Measurements from ENCODE around the gene SPP1. TPM values are rescaled to one million over a fixed set of nuclear protein-coding genes. Genes with fewer than 3 reads are reported as not detected.

Gene SPP1
- total and polyA plus RNA-seq, 9 of the 15 experiments (the other 6 are each of a cell fraction or from before 2014, with no cell fraction given): 0.10 to 0.64 TPM; not detected in 7

DNA sequence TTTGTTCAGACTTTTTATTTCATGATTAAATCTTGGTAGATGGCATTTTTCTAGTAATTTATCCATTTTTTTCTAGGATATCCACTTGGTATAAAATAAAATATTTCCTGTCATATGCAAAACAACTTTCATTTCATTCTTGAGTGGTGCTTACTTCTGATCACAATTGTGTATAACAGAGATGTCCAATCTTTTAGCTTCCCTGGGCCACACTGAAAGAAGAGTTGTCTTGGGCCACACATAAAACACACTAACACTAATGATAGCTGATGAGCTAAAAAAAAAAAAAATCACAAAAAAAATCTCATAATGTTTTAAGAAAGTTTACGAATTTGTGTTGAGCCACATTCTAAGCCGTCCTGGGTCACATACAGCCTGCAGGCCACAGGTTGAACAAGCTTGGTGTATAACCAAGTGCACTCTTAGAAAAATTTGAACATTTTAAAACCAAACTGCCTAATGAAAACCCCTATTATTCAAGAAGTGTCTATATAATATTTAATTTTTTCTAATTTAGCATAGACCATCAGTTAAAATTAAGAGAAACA is 41.3 kb upstream of the SPP1 start:
- no peak overlapping the region for H3K27ac ChIP-seq (ENCODE audit: extremely low read depth, low read depth, low read length)
- no TSS peak for BruUV-seq (replicated peaks)
- no peaks in the 10 kb centered on the region for H3K36me3 ChIP-seq (ENCODE audit: control insufficient read depth, insufficient read depth, low read length)
- WGBS (ENCODE audit: insufficient coverage, low coverage, missing lambda C conversion rate): 0% methylated on average over 2 of the region's 2 CpGs
- no peak overlapping the region for H3K4me3 ChIP-seq
- H3K4me1 ChIP-seq (replicated peaks in 1 of 2; ENCODE audit: control insufficient read depth in 2 of 2, insufficient read depth in 2 of 2, low read length in 2 of 2): no peaks in the 10 kb centered on the region
- CTCF ChIA-PET (ENCODE audit: low intra/inter-chr PET ratio): no interaction called here
- no peak for DNase-seq (ENCODE audit: extremely low read depth in 1 of 4, low spot score in 3 of 4)
- no peaks in the 10 kb centered on the region for H4K20me1 ChIP-seq (replicated peaks; ENCODE audit: control insufficient read depth, insufficient read depth, low read length)
- no peak for ATAC-seq
- in situ Hi-C loops (cut with MboI) (no loop called here), intact Hi-C loops (cut with micrococcal nuclease) (no loop called here)
- no peaks in the 10 kb centered on the region for H3K9me1 ChIP-seq (ENCODE audit: control insufficient read depth, insufficient read depth, low read length)
- H2AFZ ChIP-seq (ENCODE audit: low read depth, low read length): no peak overlapping the region
- POLR2A ChIA-PET: interaction anchor here (0.6 kb wide), 1 partner anchor 24 kb away, joined by 3 read pairs; no protein-coding TSS in a partner anchor
- H3K4me2 ChIP-seq (ENCODE audit: insufficient read depth, low read length): no peak overlapping the region
- H3K27me3 ChIP-seq (ENCODE audit: control insufficient read depth in 2 of 2, insufficient read depth in 2 of 2, low read length in 2 of 2): no peaks in the 10 kb centered on the region
- no peak overlapping the region for H3K9ac ChIP-seq (ENCODE audit: insufficient read depth in 1 of 2, low read depth in 2 of 2, low read length in 2 of 2)
- no peaks in the 10 kb centered on the region for H3K79me2 ChIP-seq (ENCODE audit: control insufficient read depth, insufficient read depth, low read length)
- TF ChIP-seq ZNF23 (CRISPR knock-in tag; IDR thresholded peaks at IDR 0.05) (no peak), SLC30A9 (CRISPR knock-in tag; IDR thresholded peaks at IDR 0.05) (no peak), MCM7 (IDR thresholded peaks at IDR 0.05) (no peak), SUPT5H (IDR thresholded peaks at IDR 0.05) (no peak)
- H3K9me3 ChIP-seq (replicated peaks; ENCODE audit: control insufficient read depth, insufficient read depth, low read depth, low read length): no peaks in the 10 kb centered on the region; the same call in 1 of the 2 replicates
- FAIRE-seq: no peak

DNA sequence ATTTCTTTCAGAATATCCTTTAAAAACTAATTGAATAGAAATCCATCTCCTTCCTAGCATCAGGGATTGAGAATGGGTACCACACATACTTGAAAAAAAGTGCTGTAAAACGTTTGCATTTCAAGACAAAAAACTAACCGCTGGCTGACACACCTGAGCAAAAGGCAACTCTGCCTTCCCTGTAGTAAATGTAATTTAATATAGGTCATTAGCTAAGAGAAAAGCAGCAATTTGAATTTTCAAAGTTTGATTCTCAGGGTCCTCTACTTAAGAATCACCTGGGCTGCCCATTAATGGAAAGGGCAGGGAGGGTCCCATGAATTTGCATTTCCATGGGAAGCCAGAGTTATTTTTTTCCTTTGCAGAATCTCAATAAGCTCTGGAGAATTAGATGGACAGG is 40.5 kb upstream of the SPP1 start:
- no TSS peak for BruUV-seq (replicated peaks)
- H3K9me1 ChIP-seq (ENCODE audit: control insufficient read depth, insufficient read depth, low read length): no peaks in the 10 kb centered on the region
- no peaks in the 10 kb centered on the region for H3K79me2 ChIP-seq (ENCODE audit: control insufficient read depth, insufficient read depth, low read length)
- no peaks in the 10 kb centered on the region; the same call in 1 of the 2 replicates for H3K9me3 ChIP-seq (replicated peaks; ENCODE audit: control insufficient read depth, insufficient read depth, low read depth, low read length)
- TF ChIP-seq ATF4 (CRISPR knock-in tag; IDR thresholded peaks at IDR 0.05): no peak
- TF ChIP-seq PHF21A (IDR thresholded peaks at IDR 0.05; ENCODE audit: borderline replicate concordance, low read depth): no peak
- no peak for TF ChIP-seq PHB2 (IDR thresholded peaks at IDR 0.05; ENCODE audit: low read depth)
- no peak for TF ChIP-seq SUPT5H (IDR thresholded peaks at IDR 0.05)
- TF ChIP-seq GABPB1 (CRISPR knock-in tag; IDR thresholded peaks at IDR 0.05): no peak
- TF ChIP-seq SLC30A9 (CRISPR knock-in tag; IDR thresholded peaks at IDR 0.05): no peak
- TF ChIP-seq SRSF3 (IDR thresholded peaks at IDR 0.05; ENCODE audit: insufficient read depth, low read length): no peak
- no peak for TF ChIP-seq PHF8 (IDR thresholded peaks at IDR 0.05; ENCODE audit: borderline replicate concordance, low read length)
- TF ChIP-seq COPS2 (conservative IDR thresholded peaks at IDR 0.05): no peak
- no peak for TF ChIP-seq MAFK (IDR thresholded peaks at IDR 0.05; ENCODE audit: low read length)
- TF ChIP-seq, protein P1, sequence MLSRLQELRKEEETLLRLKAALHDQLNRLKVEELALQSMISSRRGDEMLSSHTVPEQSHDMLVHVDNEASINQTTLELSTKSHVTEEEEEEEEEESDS (CRISPR knock-in tag; IDR thresholded peaks at IDR 0.05): no peak
- in situ Hi-C loops (cut with MboI): no loop called here
- H3K27me3 ChIP-seq (ENCODE audit: control insufficient read depth in 2 of 2, insufficient read depth in 2 of 2, low read length in 2 of 2): no peaks in the 10 kb centered on the region
- intact Hi-C loops (cut with micrococcal nuclease): no loop called here
- WGBS (ENCODE audit: insufficient coverage, low coverage, missing lambda C conversion rate): 3% methylated on average over 2 of the region's 2 CpGs
- H3K4me1 ChIP-seq (replicated peaks in 1 of 2; ENCODE audit: control insufficient read depth in 2 of 2, insufficient read depth in 2 of 2, low read length in 2 of 2): no peaks in the 10 kb centered on the region
- H2AFZ ChIP-seq (ENCODE audit: low read depth, low read length): no peak overlapping the region
- ChIA-PET POLR2A (no interaction called here), CTCF (ENCODE audit: low intra/inter-chr PET ratio) (no interaction called here)
- no peak overlapping the region for H3K27ac ChIP-seq (ENCODE audit: extremely low read depth, low read depth, low read length)
- no peak overlapping the region for H3K4me2 ChIP-seq (ENCODE audit: insufficient read depth, low read length)
- no peak for ATAC-seq
- no peak for DNase-seq (ENCODE audit: extremely low read depth in 1 of 4, low spot score in 3 of 4)
- H3K4me3 ChIP-seq: no peak overlapping the region
- no peak overlapping the region for H3K9ac ChIP-seq (ENCODE audit: insufficient read depth in 1 of 2, low read depth in 2 of 2, low read length in 2 of 2)
- FAIRE-seq: no peak
- no peaks in the 10 kb centered on the region for H4K20me1 ChIP-seq (replicated peaks; ENCODE audit: control insufficient read depth, insufficient read depth, low read length)
- H3K36me3 ChIP-seq (ENCODE audit: control insufficient read depth, insufficient read depth, low read length): no peaks in the 10 kb centered on the region

Data from K562 (cell line).